Measurements from ENCODE around the gene TRIO. TPM values are rescaled to one million over a fixed set of nuclear protein-coding genes. Genes with fewer than 3 reads are reported as not detected.

Gene TRIO
- total RNA-seq, 1 experiment from 2014 or later = 211 TPM

GRCh38 chr5:14355391-14355790, 212.2 kb downstream of the TRIO start:
- H3K36me3 ChIP-seq (ENCODE audit: low read depth, low read length) = peaks cover 63% of the 10 kb centered on the region
- TF ChIP-seq EZH2phosphoT487 (IDR thresholded peaks at IDR 0.05; ENCODE audit: borderline replicate concordance, low read length) (no peak), EZH2 (IDR thresholded peaks at IDR 0.05; ENCODE audit: low read length, unreplicated experiment) (no peak), CTCF (conservative IDR thresholded peaks at IDR 0.05; ENCODE audit: low read depth, low read length) (no peak)
- no peaks in the 10 kb centered on the region for H3K4me1 ChIP-seq (ENCODE audit: insufficient read depth, low read length)
- POLR2A ChIA-PET (ENCODE audit: unreplicated experiment) = no interaction called here
- DNase-seq (no peak), ATAC-seq (no peak)
- no TSS peak for BruUV-seq (replicated peaks)
- CTCF ChIA-PET = no interaction called here
- intact Hi-C loops (cut with micrococcal nuclease) = no loop called here
- no peak overlapping the region for H3K9ac ChIP-seq (ENCODE audit: low read length)
- no peaks in the 10 kb centered on the region for H3K27me3 ChIP-seq (ENCODE audit: low read length)
- H3F3A ChIP-seq (ENCODE audit: low read length, unreplicated experiment) = no peaks in the 10 kb centered on the region
- H3K9me3 ChIP-seq (ENCODE audit: low read length) = no peaks in the 10 kb centered on the region
- H3K4me3 ChIP-seq (ENCODE audit: low read length) = no peak overlapping the region
- H2AFZ ChIP-seq (ENCODE audit: low read length) = no peak overlapping the region
- H3K27ac ChIP-seq (ENCODE audit: low read length) = no peak overlapping the region
- no peak overlapping the region for H3K4me2 ChIP-seq (ENCODE audit: low read length)
- H3K9me2 ChIP-seq (replicated peaks; ENCODE audit: low read length) = no peaks in the 10 kb centered on the region
- peaks cover 24% of the 10 kb centered on the region for H4K20me1 ChIP-seq (ENCODE audit: low read length)
- H3K79me2 ChIP-seq (ENCODE audit: low read length) = peaks cover 49% of the 10 kb centered on the region

- TF ChIP-seq EZH2 (IDR thresholded peaks at IDR 0.05; ENCODE audit: low read length, unreplicated experiment) (no peak), EZH2phosphoT487 (IDR thresholded peaks at IDR 0.05; ENCODE audit: borderline replicate concordance, low read length) (no peak), CTCF (conservative IDR thresholded peaks at IDR 0.05; ENCODE audit: low read depth, low read length) (no peak)
- Histone ChIP-seq H3K9me3 (ENCODE audit: low read length) (no peaks in the 10 kb centered on the region), H3K4me3 (ENCODE audit: low read length) (no peak overlapping the region), H2AFZ (ENCODE audit: low read length) (no peak overlapping the region), H3K9me2 (replicated peaks; ENCODE audit: low read length) (no peaks in the 10 kb centered on the region), H3K9ac (ENCODE audit: low read length) (no peak overlapping the region), H3F3A (ENCODE audit: low read length, unreplicated experiment) (no peaks in the 10 kb centered on the region), H3K27me3 (ENCODE audit: low read length) (no peaks in the 10 kb centered on the region), H3K4me2 (ENCODE audit: low read length) (no peak overlapping the region), H3K27ac (ENCODE audit: low read length) (no peak overlapping the region), H3K4me1 (ENCODE audit: insufficient read depth, low read length) (no peaks in the 10 kb centered on the region), H3K36me3 (ENCODE audit: low read depth, low read length) (peaks cover 69% of the 10 kb centered on the region), H4K20me1 (ENCODE audit: low read length) (peaks cover 20% of the 10 kb centered on the region; the same call in 1 of the 2 replicates), H3K79me2 (ENCODE audit: low read length) (peaks cover 49% of the 10 kb centered on the region)
- POLR2A ChIA-PET (ENCODE audit: unreplicated experiment) = no interaction called here
- intact Hi-C loops (cut with micrococcal nuclease) = no loop called here
- no TSS peak for BruUV-seq (replicated peaks)
- ATAC-seq = no peak
- no peak for DNase-seq
- CTCF ChIA-PET = no interaction called here
Measured at GRCh38 chr5:14356305-14356704, 213.2 kb downstream of the TRIO start.

GRCh38 chr5:14357441-14357840, 214.3 kb downstream of the TRIO start:
- no peak overlapping the region for H3K9ac ChIP-seq (ENCODE audit: low read length)
- H3K4me1 ChIP-seq (ENCODE audit: insufficient read depth, low read length) = no peaks in the 10 kb centered on the region
- H3K4me3 ChIP-seq (ENCODE audit: low read length) = no peak overlapping the region
- BruUV-seq (replicated peaks) = no TSS peak
- no peaks in the 10 kb centered on the region for H3K9me2 ChIP-seq (replicated peaks; ENCODE audit: low read length)
- 0 out of 2 replicates have a peak, but pooled peaks cover 12% of the 10 kb centered on the region for H4K20me1 ChIP-seq (ENCODE audit: low read length)
- H2AFZ ChIP-seq (ENCODE audit: low read length) = no peak overlapping the region
- ChIA-PET POLR2A (ENCODE audit: unreplicated experiment) (no interaction called here), CTCF (no interaction called here)
- no peak overlapping the region for H3K27ac ChIP-seq (ENCODE audit: low read length)
- no peak overlapping the region for H3K4me2 ChIP-seq (ENCODE audit: low read length)
- no peaks in the 10 kb centered on the region for H3K27me3 ChIP-seq (ENCODE audit: low read length)
- ATAC-seq (no peak), DNase-seq (no peak)
- no peaks in the 10 kb centered on the region for H3K9me3 ChIP-seq (ENCODE audit: low read length)
- peaks cover 69% of the 10 kb centered on the region for H3K36me3 ChIP-seq (ENCODE audit: low read depth, low read length)
- no peak for TF ChIP-seq EZH2phosphoT487 (IDR thresholded peaks at IDR 0.05; ENCODE audit: borderline replicate concordance, low read length)
- TF ChIP-seq EZH2 (IDR thresholded peaks at IDR 0.05; ENCODE audit: low read length, unreplicated experiment) = no peak
- no peak for TF ChIP-seq CTCF (conservative IDR thresholded peaks at IDR 0.05; ENCODE audit: low read depth, low read length)
- H3F3A ChIP-seq (ENCODE audit: low read length, unreplicated experiment) = no peaks in the 10 kb centered on the region
- H3K79me2 ChIP-seq (ENCODE audit: low read length) = peaks cover 47% of the 10 kb centered on the region
- intact Hi-C loops (cut with micrococcal nuclease) = no loop called here
